K562 (cell line): ENCODE measurements around the gene OGT. TPM values are rescaled to one million over a fixed set of nuclear protein-coding genes. Genes with fewer than 3 reads are reported as not detected.

Experiments
- AFF1 ChIP-seq, 2 experiments: fragments of 450-650 bp; IDR thresholded peaks; 2 replicates each; pipeline ENCODE4 v1.6.1; 2018; ENCODE audit warnings: mild to moderate bottlenecking in 2 of 2, low read depth in 1 of 2; ENCODE audit not compliant: partially characterized antibody in 2 of 2
- CHD1 ChIP-seq: fragments of 200-600 bp; sonication (generic); IDR thresholded peaks from one replicate; pipeline ENCODE4 v1.6.1; 2012; ENCODE audit warnings: mild to moderate bottlenecking, moderate library complexity, low read length, inconsistent platforms
- CLOCK ChIP-seq: fragments of 250-450 bp; sonication (Bioruptor Pico); IDR thresholded peaks from 2 replicates; pipeline ENCODE4 v1.4.0; 2020; ENCODE audit warnings: mild to moderate bottlenecking, moderate library complexity, borderline replicate concordance
- E2F6 ChIP-seq, 2 experiments: IDR thresholded peaks; 2 replicates each; pipeline ENCODE4 v1.6.1; 2011; ENCODE audit warnings: borderline replicate concordance in 1 of 2, control low read depth in 1 of 2, low read depth in 1 of 2, low read length in 1 of 2, mild to moderate bottlenecking in 1 of 2, mixed read lengths in 1 of 2, moderate library complexity in 1 of 2; ENCODE audit not compliant: insufficient read depth in 1 of 2, insufficient read length in 1 of 2, poor library complexity in 1 of 2, severe bottlenecking in 1 of 2; ENCODE audit errors: extremely low read depth in 1 of 2
- MTA1 ChIP-seq: fragments of 450-650 bp; IDR thresholded peaks from 2 replicates; pipeline ENCODE4 v1.6.1; 2017; ENCODE audit warnings: borderline replicate concordance
- POLR2B ChIP-seq: fragments of 450-650 bp; IDR thresholded peaks from 2 replicates; pipeline ENCODE4 v1.6.1; 2018; ENCODE audit warnings: low read depth; ENCODE audit not compliant: partially characterized antibody
- RFX5 ChIP-seq: IDR thresholded peaks from 2 replicates; pipeline ENCODE4 v1.6.1; 2011; ENCODE audit warnings: low read depth, mild to moderate bottlenecking, improper control_type of control experiment, low read length
- TAF9B ChIP-seq: fragments of 450-650 bp; IDR thresholded peaks from 2 replicates; pipeline ENCODE4 v1.6.1; 2018; ENCODE audit warnings: mild to moderate bottlenecking; ENCODE audit not compliant: partially characterized antibody
- TCF7L2 ChIP-seq: fragments of 150-350 bp; IDR thresholded peaks from 2 replicates; pipeline ENCODE4 v1.6.1; 2016; ENCODE audit warnings: low read depth, mild to moderate bottlenecking, low read length, moderate library complexity
- TFAP4 ChIP-seq: sonication (generic); formaldehyde crosslinking; IDR thresholded peaks from 2 replicates; pipeline ENCODE4 v1.8.0; 2022; ENCODE audit warnings: missing genetic modification reagents, mild to moderate bottlenecking, moderate library complexity, borderline replicate concordance
- TSC22D4 ChIP-seq: fragments of 450-650 bp; IDR thresholded peaks from 2 replicates; pipeline ENCODE4 v1.6.1; 2016; ENCODE audit warnings: missing genetic modification characterization, missing biosample characterization, control low read depth
- ZBTB34 ChIP-seq: fragments of 250-450 bp; sonication (Bioruptor Pico); IDR thresholded peaks from 2 replicates; pipeline ENCODE4 v1.8.0; 2021; ENCODE audit warnings: mild to moderate bottlenecking, moderate library complexity
- ZNF175 ChIP-seq: fragments of 200-800 bp; sonication (Bioruptor generic); IDR thresholded peaks from 2 replicates; pipeline ENCODE4 v1.6.1; 2016; ENCODE audit warnings: low read depth, mild to moderate bottlenecking, missing genetic modification characterization, missing compliant biosample characterization
- ZNF511 ChIP-seq: sonication (generic); formaldehyde crosslinking; IDR thresholded peaks from 2 replicates; pipeline ENCODE4 v1.8.0; 2022; ENCODE audit warnings: mild to moderate bottlenecking, missing genetic modification reagents
- polyA plus RNA-seq, 8 experiments: library from polyadenylated mRNA; depleted of rRNA in 4 of 8; stranded (reverse) in 5 of 8; unstranded in 3 of 8; fragments of >200 nt; fragmentation: Nextera tagmentation in 2 of 8; fragmentation: Illumina TruSeq in 1 of 8; extraction: Ambion mirVana in 2 of 8; extraction: Trizol in 1 of 8; gene quantifications; 2 replicates each; pipeline versions ENCODE4 v1.2.1 to v1.2.3, GENCODE V29; 2011 to 2014; ENCODE audit warnings: inconsistent platforms in 1 of 8, missing spikeins in 1 of 8
- total RNA-seq, 7 experiments: library from RNA; depleted of rRNA in 6 of 7; stranded (reverse); fragments of >200 nt in 6 of 7; fragmentation: Illumina TruSeq in 2 of 7; extraction: Trizol in 2 of 7; gene quantifications; 2 replicates each; pipeline versions ENCODE4 v1.2.1 to v1.2.3, GENCODE V29; 2011 to 2021; ENCODE audit warnings: low replicate concordance in 1 of 7

OGT gene
- total and polyA plus RNA-seq, 9 of the 15 experiments (the other 6 are each of a cell fraction or from before 2014, with no cell fraction given), result 38.9 to 347 (median 117) TPM

GRCh38 chrX:71532753-71533425, at the start of gene OGT (continued):
- no peak for TF ChIP-seq ZBTB34
- TF ChIP-seq RFX5, result peak; percentile 19; the same call in 1 of the 2 replicates
- TF ChIP-seq CLOCK, result no peak
- no peak for TF ChIP-seq TSC22D4
- peak in 1 of 2 experiments; percentile 45 for TF ChIP-seq AFF1 (IDR thresholded peaks at IDR 0.05; ENCODE audit: low read depth in 1 of 2, partially characterized antibody in 2 of 2)
- TF ChIP-seq ZNF511 (CRISPR knock-in tag), result 0 out of 2 replicates have a peak, but pooled peaks have one; percentile 29
- TF ChIP-seq CHD1, result peak; percentile 86
- peak; percentile 81 for TF ChIP-seq TFAP4 (CRISPR knock-in tag)
- no peak for TF ChIP-seq ZNF175 (CRISPR knock-in tag)
- TF ChIP-seq E2F6 (IDR thresholded peaks at IDR 0.05; ENCODE audit: borderline replicate concordance in 1 of 2, extremely low read depth in 1 of 2, insufficient read depth in 1 of 2, insufficient read length in 1 of 2, low read depth in 1 of 2, low read length in 1 of 2, poor library complexity in 1 of 2, severe bottlenecking in 1 of 2), result peak; percentile 71
- TF ChIP-seq POLR2B, result peak; percentile 89
- TF ChIP-seq TAF9B, result peak; percentile 98
- peak; percentile 37; the same call in 1 of the 2 replicates for TF ChIP-seq MTA1
- TF ChIP-seq TCF7L2, result no peak
